Lower leg skin (tissue), 4 donors: Measurements from ENCODE around the gene LAIR2. TPM values are rescaled to one million over a fixed set of nuclear protein-coding genes. Genes with fewer than 3 reads are reported as not detected.

Experiments
- DNase-seq, 2 donors: peaks; one replicate each; pipeline ENCODE4 v3.0.0-alpha.2; 2019; ENCODE audit warnings: low spot score in 2 of 2
- H3K4me3 ChIP-seq: fragments of 200-600 bp; sonication (generic); 2 replicates; pipeline ENCODE4 v1.5.1; 2017; ENCODE audit warnings: mild to moderate bottlenecking, low read depth; ENCODE audit not compliant: poor library complexity, severe bottlenecking
- CTCF ChIP-seq, 3 donors: fragments of 450-650 bp; IDR thresholded peaks; one replicate each; pipeline ENCODE4 v1.5.1; 2016; ENCODE audit warnings: antibody characterized with exemption in 3 of 3, mild to moderate bottlenecking in 3 of 3, moderate library complexity in 2 of 3
- POLR2A ChIP-seq, 2 donors: fragments of 450-650 bp; IDR thresholded peaks; one replicate each; pipeline ENCODE4 v1.6.1; 2016 to 2017; ENCODE audit warnings: antibody characterized with exemption in 2 of 2, mild to moderate bottlenecking in 1 of 2, moderate library complexity in 1 of 2
- WGBS, 2 donors: methylation state at CpG; one replicate each; pipeline ENCODE4 v1.1.5; 2018; 5-methylcytosine and 5-hydroxymethylcytosine counted together
- intact Hi-C: fragments of 100-400 bp; cut with DNase I; formaldehyde crosslinking; loops from one replicate; pipeline ENCODE4 v1.15.0; 2023; ENCODE audit warnings: low total_unique reads
- total RNA-seq, 4 donors: library from RNA; depleted of rRNA; stranded (reverse); fragments of >200 nt; gene quantifications; one replicate each; pipeline ENCODE4 v1.1.0, GENCODE V29; 2016

LAIR2 gene
- total RNA-seq, 4 donors from 2014 or later = not detected

DNA sequence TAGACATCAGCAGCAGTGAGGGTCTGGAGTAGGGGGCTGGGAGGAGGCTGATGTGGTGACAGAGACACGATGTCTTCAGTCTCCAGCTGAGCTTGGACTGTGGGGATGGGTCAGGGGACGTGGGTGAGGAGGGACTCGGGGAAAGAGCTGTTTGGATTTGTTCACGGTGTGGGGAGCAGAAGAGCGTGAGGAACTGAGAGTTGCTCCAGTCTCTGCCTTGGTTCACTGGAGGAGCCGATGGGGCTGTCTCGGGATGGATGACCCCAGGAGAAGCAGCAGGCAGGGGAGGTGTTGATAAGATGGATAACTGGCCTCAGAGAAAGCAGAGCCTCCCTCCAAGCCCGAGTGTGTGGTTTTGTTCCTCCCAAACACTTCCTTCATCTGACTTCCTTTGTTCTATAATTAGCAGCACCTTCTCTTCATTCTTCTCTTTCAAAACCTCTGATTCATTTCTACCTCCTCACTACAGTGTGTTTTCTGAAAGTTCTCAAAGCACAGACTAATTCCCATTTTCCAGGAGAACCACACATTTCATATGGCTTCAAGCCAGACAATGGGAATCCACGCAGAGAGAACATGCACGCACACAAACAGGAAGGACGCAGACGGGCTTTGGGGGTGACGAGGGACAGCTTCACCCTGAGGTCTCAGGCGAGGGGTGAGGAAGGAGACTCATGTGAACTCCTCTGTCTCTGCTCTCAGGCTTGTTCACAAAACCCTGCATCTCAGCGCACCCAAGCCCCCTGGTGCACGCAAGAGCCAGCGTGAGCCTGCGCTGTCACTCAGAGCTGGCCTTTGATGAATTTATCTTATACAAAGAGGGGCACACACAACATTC lies 18.6 kb downstream of the LAIR2 start:
- 63 to 64% methylated on average over 17 to 18 of the region's 18 CpGs for WGBS, 2 donors

GRCh38 chr19:54521860-54522513 lies 19.4 kb downstream of the LAIR2 start:
- no peak overlapping the region for H3K4me3 ChIP-seq
- TF ChIP-seq CTCF (IDR thresholded peaks at IDR 0.05) (no peak), POLR2A (IDR thresholded peaks at IDR 0.05) (no peak)
- 80 to 86% methylated on average over 6 of the region's 6 CpGs for WGBS, 2 donors

More for the DNA sequence above, 18.6 kb downstream of the LAIR2 start:
- intact Hi-C loops = no loop called here
- H3K4me3 ChIP-seq = no peak overlapping the region
- DNase-seq = no peak
- no peak for TF ChIP-seq CTCF (IDR thresholded peaks at IDR 0.05)

DNA sequence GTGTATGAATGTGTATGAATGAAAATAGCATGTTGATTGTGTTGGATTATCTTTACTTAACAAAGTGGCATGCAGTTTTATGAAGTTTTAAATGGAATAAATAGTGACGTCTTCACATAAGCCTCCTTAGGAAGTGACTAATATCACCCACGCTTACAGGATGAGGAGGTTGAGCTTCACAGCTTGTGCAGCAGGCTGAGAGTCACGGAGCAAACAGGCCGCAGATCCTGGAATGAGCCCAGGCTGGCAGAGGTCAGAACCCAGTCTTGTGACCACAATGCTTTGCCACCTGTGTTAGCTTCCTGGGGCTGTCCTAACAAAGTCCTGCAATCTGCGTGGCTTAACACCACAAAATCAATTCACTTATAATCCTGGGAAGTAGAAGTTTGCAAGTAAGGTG lies 20.8 kb downstream of the LAIR2 start:
- no peak overlapping the region for H3K4me3 ChIP-seq
- intact Hi-C loops = no loop called here
- DNase-seq = no peak
- WGBS, 2 donors = 55 to 69% methylated on average over 5 of the region's 5 CpGs
- TF ChIP-seq POLR2A (IDR thresholded peaks at IDR 0.05) (no peak), CTCF (IDR thresholded peaks at IDR 0.05) (no peak)

More at GRCh38 chr19:54521860-54522513, 19.4 kb downstream of the LAIR2 start:
- intact Hi-C loops = no loop called here
- DNase-seq = no peak

- TF ChIP-seq CTCF (IDR thresholded peaks at IDR 0.05) = no peak
- TF ChIP-seq POLR2A (IDR thresholded peaks at IDR 0.05) = no peak
- no peak for DNase-seq
- no peak overlapping the region for H3K4me3 ChIP-seq
- intact Hi-C loops = no loop called here
- 85 to 89% methylated on average over 5 of the region's 5 CpGs for WGBS, 2 donors
These were observed 23.0 kb downstream of the LAIR2 start for GRCh38 chr19:54525636-54526035.

DNA sequence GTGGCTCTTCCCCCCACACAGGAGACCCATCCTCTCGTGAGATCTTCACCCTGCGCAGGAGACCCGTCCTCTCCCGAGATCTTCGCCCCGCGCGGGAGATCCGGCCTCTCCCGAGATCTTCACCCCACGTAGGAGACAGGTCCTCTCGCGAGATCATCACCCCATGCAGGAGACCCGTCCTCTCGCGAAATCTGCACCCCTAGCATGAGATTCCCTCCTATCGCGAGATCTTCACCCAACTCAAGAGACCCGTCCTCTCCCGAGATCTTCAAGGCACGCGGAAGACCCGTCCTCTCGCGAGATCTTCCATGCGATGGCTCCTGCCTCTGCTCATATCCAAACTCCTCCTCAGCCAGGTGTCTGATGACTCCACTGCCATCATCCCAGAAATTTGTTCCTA lies 24.3 kb downstream of the LAIR2 start:
- no peak overlapping the region for H3K4me3 ChIP-seq
- WGBS, 2 donors = 85 to 94% methylated on average over 26 of the region's 26 CpGs
- intact Hi-C loops = no loop called here
- no peak for DNase-seq
- TF ChIP-seq POLR2A (IDR thresholded peaks at IDR 0.05) (no peak), CTCF (IDR thresholded peaks at IDR 0.05) (no peak)
